WTC11 (cell line): ENCODE results near the gene ADORA1.

Source experiments
- ARID4B ChIP-seq: sonication (generic); formaldehyde crosslinking; IDR thresholded peaks from 2 replicates; pipeline ENCODE4 v1.8.0; 2023; ENCODE audit warnings: missing genetic modification reagents, mild to moderate bottlenecking, borderline replicate concordance
- FOXP1 ChIP-seq: sonication (generic); formaldehyde crosslinking; IDR thresholded peaks from 2 replicates; pipeline ENCODE4 v1.8.0; 2022; ENCODE audit warnings: missing genetic modification reagents, mild to moderate bottlenecking, moderate library complexity, borderline replicate concordance
- NFYB ChIP-seq: sonication (generic); formaldehyde crosslinking; conservative IDR thresholded peaks from 2 replicates; pipeline ENCODE4 v1.8.0; 2022; ENCODE audit warnings: low read depth, missing genetic modification reagents
- NR1H2 ChIP-seq: sonication (generic); formaldehyde crosslinking; IDR thresholded peaks from 2 replicates; pipeline ENCODE4 v1.9.0; 2021; ENCODE audit warnings: mild to moderate bottlenecking, moderate library complexity, missing genetic modification reagents
- TCF7 ChIP-seq: sonication (generic); formaldehyde crosslinking; IDR thresholded peaks from 2 replicates; pipeline ENCODE4 v1.8.0; 2022; ENCODE audit warnings: mild to moderate bottlenecking, low read depth, missing genetic modification reagents, moderate library complexity
- TP53 ChIP-seq: sonication (generic); formaldehyde crosslinking; IDR thresholded peaks from 2 replicates; pipeline ENCODE4 v1.8.1; 2023; ENCODE audit warnings: mild to moderate bottlenecking, missing genetic modification reagents
- USF2 ChIP-seq: sonication (generic); formaldehyde crosslinking; IDR thresholded peaks from 2 replicates; pipeline ENCODE4 v1.8.1; 2023; ENCODE audit warnings: mild to moderate bottlenecking, missing genetic modification reagents, moderate library complexity
- ZNF263 ChIP-seq: sonication (generic); formaldehyde crosslinking; IDR thresholded peaks from 2 replicates; pipeline ENCODE4 v1.8.1; 2022; ENCODE audit warnings: low read depth, mild to moderate bottlenecking, moderate library complexity, missing genetic modification reagents
- TF ChIP-seq, protein P1 (sequence below): fragments of 200-600 bp; IDR thresholded peaks from 2 replicates; pipeline ENCODE4 v1.8.0; 2022; ENCODE audit warnings: antibody characterized with exemption
- TF ChIP-seq, protein P2 (sequence below): sonication (generic); formaldehyde crosslinking; IDR thresholded peaks from 2 replicates; pipeline ENCODE4 v1.8.0; 2022; ENCODE audit warnings: mild to moderate bottlenecking, missing genetic modification reagents
- TF ChIP-seq, protein P3 (sequence below): sonication (generic); formaldehyde crosslinking; IDR thresholded peaks from 2 replicates; pipeline ENCODE4 v1.8.1; 2022; ENCODE audit warnings: mild to moderate bottlenecking, missing genetic modification reagents, moderate library complexity, borderline replicate concordance
- TF ChIP-seq, protein P4 (sequence below): sonication (generic); formaldehyde crosslinking; IDR thresholded peaks from 2 replicates; pipeline ENCODE4 v1.8.0; 2023; ENCODE audit warnings: missing genetic modification reagents

- no peak for TF ChIP-seq USF2 (CRISPR knock-in tag)
- TF ChIP-seq, protein P1, sequence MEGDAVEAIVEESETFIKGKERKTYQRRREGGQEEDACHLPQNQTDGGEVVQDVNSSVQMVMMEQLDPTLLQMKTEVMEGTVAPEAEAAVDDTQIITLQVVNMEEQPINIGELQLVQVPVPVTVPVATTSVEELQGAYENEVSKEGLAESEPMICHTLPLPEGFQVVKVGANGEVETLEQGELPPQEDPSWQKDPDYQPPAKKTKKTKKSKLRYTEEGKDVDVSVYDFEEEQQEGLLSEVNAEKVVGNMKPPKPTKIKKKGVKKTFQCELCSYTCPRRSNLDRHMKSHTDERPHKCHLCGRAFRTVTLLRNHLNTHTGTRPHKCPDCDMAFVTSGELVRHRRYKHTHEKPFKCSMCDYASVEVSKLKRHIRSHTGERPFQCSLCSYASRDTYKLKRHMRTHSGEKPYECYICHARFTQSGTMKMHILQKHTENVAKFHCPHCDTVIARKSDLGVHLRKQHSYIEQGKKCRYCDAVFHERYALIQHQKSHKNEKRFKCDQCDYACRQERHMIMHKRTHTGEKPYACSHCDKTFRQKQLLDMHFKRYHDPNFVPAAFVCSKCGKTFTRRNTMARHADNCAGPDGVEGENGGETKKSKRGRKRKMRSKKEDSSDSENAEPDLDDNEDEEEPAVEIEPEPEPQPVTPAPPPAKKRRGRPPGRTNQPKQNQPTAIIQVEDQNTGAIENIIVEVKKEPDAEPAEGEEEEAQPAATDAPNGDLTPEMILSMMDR, result no peak
- no peak for TF ChIP-seq ARID4B (CRISPR knock-in tag)
- no peak for TF ChIP-seq NR1H2
- TF ChIP-seq TCF7 (CRISPR knock-in tag), result no peak
- no peak for TF ChIP-seq ZNF263 (CRISPR knock-in tag)
- TF ChIP-seq, protein P2, sequence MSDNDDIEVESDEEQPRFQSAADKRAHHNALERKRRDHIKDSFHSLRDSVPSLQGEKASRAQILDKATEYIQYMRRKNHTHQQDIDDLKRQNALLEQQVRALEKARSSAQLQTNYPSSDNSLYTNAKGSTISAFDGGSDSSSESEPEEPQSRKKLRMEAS (CRISPR knock-in tag), result no peak
- TF ChIP-seq, protein P3, sequence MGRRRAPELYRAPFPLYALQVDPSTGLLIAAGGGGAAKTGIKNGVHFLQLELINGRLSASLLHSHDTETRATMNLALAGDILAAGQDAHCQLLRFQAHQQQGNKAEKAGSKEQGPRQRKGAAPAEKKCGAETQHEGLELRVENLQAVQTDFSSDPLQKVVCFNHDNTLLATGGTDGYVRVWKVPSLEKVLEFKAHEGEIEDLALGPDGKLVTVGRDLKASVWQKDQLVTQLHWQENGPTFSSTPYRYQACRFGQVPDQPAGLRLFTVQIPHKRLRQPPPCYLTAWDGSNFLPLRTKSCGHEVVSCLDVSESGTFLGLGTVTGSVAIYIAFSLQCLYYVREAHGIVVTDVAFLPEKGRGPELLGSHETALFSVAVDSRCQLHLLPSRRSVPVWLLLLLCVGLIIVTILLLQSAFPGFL (CRISPR knock-in tag), result no peak
- TF ChIP-seq, protein P4, sequence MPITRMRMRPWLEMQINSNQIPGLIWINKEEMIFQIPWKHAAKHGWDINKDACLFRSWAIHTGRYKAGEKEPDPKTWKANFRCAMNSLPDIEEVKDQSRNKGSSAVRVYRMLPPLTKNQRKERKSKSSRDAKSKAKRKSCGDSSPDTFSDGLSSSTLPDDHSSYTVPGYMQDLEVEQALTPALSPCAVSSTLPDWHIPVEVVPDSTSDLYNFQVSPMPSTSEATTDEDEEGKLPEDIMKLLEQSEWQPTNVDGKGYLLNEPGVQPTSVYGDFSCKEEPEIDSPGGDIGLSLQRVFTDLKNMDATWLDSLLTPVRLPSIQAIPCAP (CRISPR knock-in tag), result no peak
- TF ChIP-seq FOXP1, result no peak
- TF ChIP-seq NFYB (CRISPR knock-in tag), result no peak
- TF ChIP-seq TP53 (CRISPR knock-in tag), result no peak
Observed at GRCh38 chr1:203126866-203127665, 460 bp upstream of the ADORA1 start.
